ENCODE results near the gene MXRA7.

Gene MXRA7

DNA sequence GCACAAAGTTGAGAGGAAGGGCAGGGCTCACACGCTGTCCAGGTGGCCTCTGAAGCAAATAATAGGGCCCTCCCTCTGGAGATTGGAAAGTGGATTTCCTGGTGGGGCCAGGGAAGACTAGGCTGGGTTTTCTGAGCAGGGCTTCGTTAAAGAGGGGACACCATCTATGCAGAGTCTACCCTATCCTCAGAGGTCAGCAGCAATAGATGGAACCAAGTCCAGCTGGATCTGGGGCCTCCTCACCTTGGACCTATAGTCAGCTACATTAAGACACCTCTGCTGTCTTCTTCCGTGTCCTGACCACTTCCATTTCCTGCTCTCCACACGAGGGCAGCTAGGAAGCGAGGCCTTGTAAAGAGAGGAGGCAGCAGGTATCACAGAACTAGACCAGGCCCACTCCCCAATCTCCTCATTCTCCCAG lies 52.5 kb downstream of the MXRA7 start:
- no peak overlapping the region for H3K4me3 Mint-ChIP-seq
- no peaks in the 10 kb centered on the region for H3K36me3 Mint-ChIP-seq (ENCODE audit: low read depth)
- no peak overlapping the region for H3K27ac Mint-ChIP-seq
- DNase-seq = no peak
- peaks cover 35% of the 10 kb centered on the region for H3K4me1 Mint-ChIP-seq
- H3K27me3 Mint-ChIP-seq (ENCODE audit: low read depth, poor library complexity) = no peaks in the 10 kb centered on the region
- TF ChIP-seq, protein P1, sequence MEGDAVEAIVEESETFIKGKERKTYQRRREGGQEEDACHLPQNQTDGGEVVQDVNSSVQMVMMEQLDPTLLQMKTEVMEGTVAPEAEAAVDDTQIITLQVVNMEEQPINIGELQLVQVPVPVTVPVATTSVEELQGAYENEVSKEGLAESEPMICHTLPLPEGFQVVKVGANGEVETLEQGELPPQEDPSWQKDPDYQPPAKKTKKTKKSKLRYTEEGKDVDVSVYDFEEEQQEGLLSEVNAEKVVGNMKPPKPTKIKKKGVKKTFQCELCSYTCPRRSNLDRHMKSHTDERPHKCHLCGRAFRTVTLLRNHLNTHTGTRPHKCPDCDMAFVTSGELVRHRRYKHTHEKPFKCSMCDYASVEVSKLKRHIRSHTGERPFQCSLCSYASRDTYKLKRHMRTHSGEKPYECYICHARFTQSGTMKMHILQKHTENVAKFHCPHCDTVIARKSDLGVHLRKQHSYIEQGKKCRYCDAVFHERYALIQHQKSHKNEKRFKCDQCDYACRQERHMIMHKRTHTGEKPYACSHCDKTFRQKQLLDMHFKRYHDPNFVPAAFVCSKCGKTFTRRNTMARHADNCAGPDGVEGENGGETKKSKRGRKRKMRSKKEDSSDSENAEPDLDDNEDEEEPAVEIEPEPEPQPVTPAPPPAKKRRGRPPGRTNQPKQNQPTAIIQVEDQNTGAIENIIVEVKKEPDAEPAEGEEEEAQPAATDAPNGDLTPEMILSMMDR (IDR thresholded peaks at IDR 0.05) = no peak
- H3K9me3 Mint-ChIP-seq = no peaks in the 10 kb centered on the region

DNA sequence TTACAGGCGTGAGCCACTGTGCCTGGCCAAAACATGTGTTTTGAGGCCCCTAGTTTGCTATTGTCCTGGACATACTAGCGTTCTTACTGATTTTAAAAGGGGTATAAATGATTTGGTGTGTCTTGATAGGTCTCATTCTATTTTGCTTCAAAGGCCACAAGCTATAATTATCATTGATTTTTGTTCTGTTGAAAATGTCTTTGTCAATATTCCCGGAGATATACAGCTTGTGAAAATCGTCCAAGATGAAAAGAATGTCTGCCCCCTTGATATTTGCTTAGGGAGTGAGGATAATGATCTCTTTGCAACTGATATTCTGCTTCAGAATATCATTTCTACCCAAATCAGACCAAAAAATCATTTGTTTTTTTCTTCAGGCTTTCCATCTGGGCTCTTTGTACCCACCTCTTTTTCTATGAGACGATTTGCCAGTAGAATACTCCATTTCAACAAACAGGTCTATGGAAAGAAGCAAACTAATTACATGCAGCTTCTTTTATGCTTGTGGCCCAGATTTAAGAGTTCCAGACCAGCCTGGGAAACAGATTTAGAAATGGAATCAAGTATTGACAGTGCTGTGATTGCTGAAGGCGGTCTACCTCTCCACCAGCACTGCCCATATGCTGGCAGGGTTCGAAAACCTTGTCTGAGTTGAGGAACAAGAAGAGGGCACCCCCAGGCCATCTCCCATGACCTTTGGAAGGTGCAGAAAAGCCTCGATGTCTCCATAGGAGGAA lies 53.1 kb downstream of the MXRA7 start:
- H3K36me3 Mint-ChIP-seq (ENCODE audit: low read depth) = no peaks in the 10 kb centered on the region
- TF ChIP-seq, protein P1 (IDR thresholded peaks at IDR 0.05) = no peak
- peaks cover under 1% of the 10 kb centered on the region for H3K9me3 Mint-ChIP-seq
- DNase-seq = no peak
- H3K27me3 Mint-ChIP-seq (ENCODE audit: low read depth, poor library complexity) = no peaks in the 10 kb centered on the region
- H3K4me1 Mint-ChIP-seq = peaks cover 35% of the 10 kb centered on the region
- no peak overlapping the region for H3K27ac Mint-ChIP-seq
- H3K4me3 Mint-ChIP-seq = no peak overlapping the region

DNA sequence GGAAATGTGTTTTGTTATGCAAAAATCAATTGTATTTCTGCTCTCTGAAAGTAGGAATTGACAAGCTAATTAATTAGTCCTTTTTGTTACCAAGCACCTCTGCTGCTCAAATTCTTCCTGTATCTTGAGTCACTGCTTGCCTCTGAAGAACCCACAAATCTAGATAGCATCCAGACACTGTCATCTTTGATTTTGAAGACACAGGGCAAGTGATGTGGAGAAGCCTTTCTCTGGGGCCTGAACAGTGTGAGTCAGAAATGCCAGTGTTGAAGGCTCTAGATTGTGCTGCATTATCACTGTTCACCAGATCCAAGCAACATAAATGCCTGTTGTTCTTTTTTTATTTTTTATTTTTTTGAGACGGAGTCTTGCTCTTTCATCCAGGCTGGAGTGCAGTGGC lies 56.4 kb downstream of the MXRA7 start:
- Mint-ChIP-seq H3K36me3 (ENCODE audit: low read depth) (no peaks in the 10 kb centered on the region), H3K27ac (no peak overlapping the region), H3K4me1 (peaks cover 18% of the 10 kb centered on the region), H3K4me3 (no peak overlapping the region), H3K27me3 (ENCODE audit: low read depth, poor library complexity) (peaks cover 15% of the 10 kb centered on the region), H3K9me3 (peaks cover 16% of the 10 kb centered on the region)
- no peak for DNase-seq
- TF ChIP-seq, protein P1 (IDR thresholded peaks at IDR 0.05) = no peak

DNA sequence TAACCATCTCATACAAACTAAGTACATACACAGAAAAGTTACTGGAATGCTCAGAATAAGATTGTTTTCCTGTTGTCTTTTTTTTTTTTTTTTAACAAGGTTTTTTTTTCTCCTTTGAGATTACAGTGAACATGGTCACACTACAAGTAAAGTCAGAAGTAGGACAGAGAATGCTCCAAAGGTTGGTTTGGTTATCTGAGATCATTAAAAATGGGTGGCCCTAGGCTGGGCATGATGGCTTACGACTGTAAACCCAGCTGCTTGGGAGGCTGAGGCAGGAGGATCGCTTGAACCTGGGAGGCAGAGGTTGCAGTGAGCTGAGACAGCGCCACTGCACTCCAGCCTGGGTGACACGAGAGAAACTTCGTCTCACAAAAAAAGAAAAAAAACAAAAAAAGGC lies 60.3 kb downstream of the MXRA7 start:
- TF ChIP-seq, protein P1 (IDR thresholded peaks at IDR 0.05) = no peak
- H3K27me3 Mint-ChIP-seq (ENCODE audit: low read depth, poor library complexity) = peaks cover 25% of the 10 kb centered on the region
- H3K9me3 Mint-ChIP-seq = peaks cover 37% of the 10 kb centered on the region
- no peak overlapping the region for H3K4me3 Mint-ChIP-seq
- no peaks in the 10 kb centered on the region for H3K4me1 Mint-ChIP-seq
- no peak overlapping the region for H3K27ac Mint-ChIP-seq
- DNase-seq = no peak
- H3K36me3 Mint-ChIP-seq (ENCODE audit: low read depth) = peaks cover 5% of the 10 kb centered on the region

DNA sequence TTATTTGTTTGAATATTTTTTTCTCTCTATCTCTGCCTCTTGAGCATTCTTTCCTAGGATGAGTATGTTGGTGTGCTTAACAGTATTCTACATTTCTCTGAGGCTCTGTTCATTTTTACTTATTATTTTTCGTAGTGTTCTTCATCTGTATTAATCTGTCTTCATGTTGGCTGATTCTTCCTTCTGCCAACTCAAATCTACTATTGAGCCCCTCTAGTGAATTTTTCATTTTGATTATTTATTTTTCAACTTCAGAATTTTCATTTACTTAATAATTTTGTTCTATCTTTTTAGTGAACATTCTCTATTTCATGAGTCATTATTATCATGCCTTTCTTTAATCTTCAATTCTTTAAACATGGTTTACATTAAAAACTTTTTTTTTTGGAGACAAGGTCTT lies 64.1 kb downstream of the MXRA7 start:
- Mint-ChIP-seq H3K4me3 (no peak overlapping the region), H3K27ac (no peak overlapping the region), H3K9me3 (peaks cover 33% of the 10 kb centered on the region), H3K4me1 (peaks cover 8% of the 10 kb centered on the region), H3K36me3 (ENCODE audit: low read depth) (peaks cover 5% of the 10 kb centered on the region), H3K27me3 (ENCODE audit: low read depth, poor library complexity) (peaks cover 35% of the 10 kb centered on the region)
- TF ChIP-seq, protein P1 (IDR thresholded peaks at IDR 0.05) = no peak
- no peak for DNase-seq

DNA sequence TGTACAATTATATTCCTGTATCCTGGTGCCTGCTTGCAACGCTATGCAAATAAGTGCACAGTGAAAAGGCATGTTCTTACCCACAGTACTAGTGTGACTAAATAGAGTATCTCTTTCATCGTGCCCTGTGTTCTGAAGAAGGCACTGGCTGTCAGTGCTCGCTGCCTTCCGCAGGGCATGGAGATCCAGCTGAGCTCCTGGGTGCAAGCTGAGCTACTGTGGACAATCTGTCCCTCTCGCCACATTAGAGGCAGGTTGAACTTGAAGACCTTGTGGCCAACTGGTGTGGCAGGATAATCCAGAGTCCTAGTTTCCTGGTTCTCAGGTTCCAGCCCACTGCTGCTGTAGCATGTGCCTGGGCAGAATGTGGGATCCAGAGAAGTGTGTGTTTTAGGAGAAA lies 65.3 kb downstream of the MXRA7 start:
- H3K27ac Mint-ChIP-seq = no peak overlapping the region
- TF ChIP-seq, protein P1 (IDR thresholded peaks at IDR 0.05) = no peak
- H3K9me3 Mint-ChIP-seq = peaks cover 26% of the 10 kb centered on the region
- no peak overlapping the region for H3K4me3 Mint-ChIP-seq
- peaks cover 31% of the 10 kb centered on the region for H3K27me3 Mint-ChIP-seq (ENCODE audit: low read depth, poor library complexity)
- H3K36me3 Mint-ChIP-seq (ENCODE audit: low read depth) = peaks cover 5% of the 10 kb centered on the region
- DNase-seq = no peak
- peaks cover 19% of the 10 kb centered on the region for H3K4me1 Mint-ChIP-seq

Measured in nephron progenitor cell (in vitro differentiated cells).